Measurements from ENCODE around the gene TRIM14.
A peak's percentile ranks its signal among the peaks of the same experiment; 100 is the strongest.
"Not testable (repeated sequence)": the region's sequence is repeated elsewhere in the genome, so short reads cannot be mapped to it uniquely, and the experiment has no call there.

TRIM14 gene

GRCh38 chr9:98120476-98120875 lies 1.5 kb upstream of the TRIM14 start:
- no peak for DNase-seq
- Histone ChIP-seq H3K23ac (ENCODE audit: low read length in 2 of 2) (no peak overlapping the region), H3K4me3 (ENCODE audit: insufficient read depth in 1 of 2, low read depth in 1 of 2, low read length in 2 of 2) (no peak overlapping the region), H3K9me3 (ENCODE audit: control insufficient read depth, low read length) (no peaks in the 10 kb centered on the region), H3K36me3 (ENCODE audit: control insufficient read depth in 1 of 2, insufficient read depth in 2 of 2, low read depth in 1 of 2, low read length in 2 of 2) (no peaks in the 10 kb centered on the region), H2AFZ (ENCODE audit: low read depth, low read length) (no peak overlapping the region), H3K18ac (ENCODE audit: low read depth in 1 of 2, low read length in 2 of 2) (no peak overlapping the region), H3K9ac (ENCODE audit: low read length) (no peak overlapping the region), H2BK15ac (ENCODE audit: low read depth, poor library complexity, severe bottlenecking) (no peak overlapping the region), H2AK5ac (ENCODE audit: low read length, severe bottlenecking) (no peak overlapping the region), H3K4me2 (ENCODE audit: low read length, poor library complexity, severe bottlenecking) (no peak overlapping the region), H3K4ac (ENCODE audit: low read depth in 1 of 2, low read length in 2 of 2) (no peak overlapping the region), H2BK120ac (ENCODE audit: low read depth, low read length) (no peak overlapping the region), H3K14ac (ENCODE audit: low read length in 2 of 2) (no peak overlapping the region), H3K79me1 (replicated peaks; ENCODE audit: low read length, poor library complexity, severe bottlenecking) (no peaks in the 10 kb centered on the region), H3K4me1 (ENCODE audit: control insufficient read depth, insufficient read depth, low read depth, low read length) (peaks cover 7% of the 10 kb centered on the region), H3K27me3 (ENCODE audit: control insufficient read depth in 1 of 2, insufficient read depth in 1 of 2, low read length in 2 of 2) (peaks cover 0 to 29% of the 10 kb centered on the region in 2 experiments), H4K91ac (ENCODE audit: low read length) (no peak overlapping the region), H3K27ac (ENCODE audit: low read length, poor library complexity, severe bottlenecking) (no peak overlapping the region), H2BK5ac (ENCODE audit: low read depth, low read length, poor library complexity, severe bottlenecking) (no peak overlapping the region), H4K8ac (ENCODE audit: low read length) (no peak overlapping the region), H2BK12ac (ENCODE audit: low read length in 2 of 2) (no peak overlapping the region)
- 91% methylated on average over 3 of the region's 3 CpGs for WGBS

DNA sequence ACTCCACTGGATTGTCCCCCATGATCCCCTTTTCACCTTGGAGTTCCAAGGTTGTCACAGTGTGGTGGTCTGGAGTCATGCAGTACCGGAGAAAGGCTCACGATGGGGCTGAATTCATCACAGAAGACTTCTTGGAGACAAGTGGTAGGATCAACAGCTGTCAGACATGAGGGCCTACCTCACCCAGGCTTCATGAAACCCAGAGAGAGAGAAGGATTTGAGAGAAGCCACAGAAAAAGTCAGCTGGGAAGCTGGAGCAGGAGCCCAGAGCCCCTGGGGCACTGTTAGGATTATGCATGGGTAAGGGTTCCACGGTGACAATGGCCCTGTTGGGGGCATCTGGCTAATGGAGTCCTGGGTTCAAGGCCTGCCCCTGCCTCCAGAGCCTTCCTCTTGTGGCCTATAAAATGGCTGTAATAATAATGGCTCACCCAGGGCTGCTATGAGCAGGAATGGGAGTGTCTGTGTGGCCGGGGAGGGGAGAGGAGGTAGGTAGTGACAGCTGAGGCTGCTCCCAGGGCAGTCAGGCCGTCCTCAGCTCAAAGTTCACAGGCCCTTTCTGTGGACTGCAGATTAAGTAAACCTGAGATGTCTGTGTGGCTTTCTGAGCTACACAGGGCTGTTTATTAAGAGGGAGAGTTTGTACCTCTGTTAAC lies 910 bp downstream of the TRIM14 start:
- peak overlapping the region; percentile 88 for H4K8ac ChIP-seq (ENCODE audit: low read length)
- 62% methylated on average over 5 of the region's 5 CpGs for WGBS
- H3K27ac ChIP-seq (ENCODE audit: low read length, poor library complexity, severe bottlenecking), result no peak overlapping the region
- peak overlapping the region; percentile 96 for H3K4me2 ChIP-seq (ENCODE audit: low read length, poor library complexity, severe bottlenecking)
- H2AFZ ChIP-seq (ENCODE audit: low read depth, low read length), result peak overlapping the region; percentile 96
- H3K9me3 ChIP-seq (ENCODE audit: control insufficient read depth, low read length), result no peaks in the 10 kb centered on the region
- H3K36me3 ChIP-seq (ENCODE audit: control insufficient read depth in 1 of 2, insufficient read depth in 2 of 2, low read depth in 1 of 2, low read length in 2 of 2), result no peaks in the 10 kb centered on the region
- DNase-seq, result peak; percentile 40
- H2AK5ac ChIP-seq (ENCODE audit: low read length, severe bottlenecking), result no peak overlapping the region
- no peaks in the 10 kb centered on the region for H3K79me1 ChIP-seq (replicated peaks; ENCODE audit: low read length, poor library complexity, severe bottlenecking)
- no peak overlapping the region for H3K4ac ChIP-seq (ENCODE audit: low read depth in 1 of 2, low read length in 2 of 2)
- no peak overlapping the region for H2BK120ac ChIP-seq (ENCODE audit: low read depth, low read length)
- peaks cover 0 to 19% of the 10 kb centered on the region in 2 experiments for H3K27me3 ChIP-seq (ENCODE audit: control insufficient read depth in 1 of 2, insufficient read depth in 1 of 2, low read length in 2 of 2)
- H3K9ac ChIP-seq (ENCODE audit: low read length), result no peak overlapping the region
- H3K18ac ChIP-seq (ENCODE audit: low read depth in 1 of 2, low read length in 2 of 2), result no peak overlapping the region
- H3K14ac ChIP-seq (ENCODE audit: low read length in 2 of 2), result no peak overlapping the region
- H3K4me1 ChIP-seq (ENCODE audit: control insufficient read depth, insufficient read depth, low read depth, low read length), result peaks cover 7% of the 10 kb centered on the region
- H2BK5ac ChIP-seq (ENCODE audit: low read depth, low read length, poor library complexity, severe bottlenecking), result no peak overlapping the region
- H3K23ac ChIP-seq (ENCODE audit: low read length in 2 of 2), result no peak overlapping the region
- no peak overlapping the region for H2BK15ac ChIP-seq (ENCODE audit: low read depth, poor library complexity, severe bottlenecking)
- peak overlapping the region in 1 of 2 experiments; percentile 79 for H3K4me3 ChIP-seq (ENCODE audit: insufficient read depth in 1 of 2, low read depth in 1 of 2, low read length in 2 of 2)
- H4K91ac ChIP-seq (ENCODE audit: low read length), result no peak overlapping the region
- no peak overlapping the region for H2BK12ac ChIP-seq (ENCODE audit: low read length in 2 of 2)

- peaks cover 0 to 11% of the 10 kb centered on the region in 2 experiments for H3K27me3 ChIP-seq (ENCODE audit: control insufficient read depth in 1 of 2, insufficient read depth in 1 of 2, low read length in 2 of 2)
- WGBS, result 98% methylated on average over 6 of the region's 6 CpGs
- not testable (repeated sequence) for H2AFZ ChIP-seq (ENCODE audit: low read depth, low read length); H3K36me3 ChIP-seq (ENCODE audit: control insufficient read depth in 1 of 2, insufficient read depth in 2 of 2, low read depth in 1 of 2, low read length in 2 of 2); H2BK15ac ChIP-seq (ENCODE audit: low read depth, poor library complexity, severe bottlenecking); H3K4me1 ChIP-seq (ENCODE audit: control insufficient read depth, insufficient read depth, low read depth, low read length); H3K18ac ChIP-seq (ENCODE audit: low read depth in 1 of 2, low read length in 2 of 2); H3K4me2 ChIP-seq (ENCODE audit: low read length, poor library complexity, severe bottlenecking); H2BK5ac ChIP-seq (ENCODE audit: low read depth, low read length, poor library complexity, severe bottlenecking); H3K14ac ChIP-seq (ENCODE audit: low read length in 2 of 2); H3K27ac ChIP-seq (ENCODE audit: low read length, poor library complexity, severe bottlenecking); H3K9ac ChIP-seq (ENCODE audit: low read length); H4K91ac ChIP-seq (ENCODE audit: low read length); H2BK12ac ChIP-seq (ENCODE audit: low read length in 2 of 2); H2BK120ac ChIP-seq (ENCODE audit: low read depth, low read length); H4K8ac ChIP-seq (ENCODE audit: low read length); H2AK5ac ChIP-seq (ENCODE audit: low read length, severe bottlenecking); H3K4ac ChIP-seq (ENCODE audit: low read depth in 1 of 2, low read length in 2 of 2); DNase-seq; H3K23ac ChIP-seq (ENCODE audit: low read length in 2 of 2); H3K4me3 ChIP-seq (ENCODE audit: insufficient read depth in 1 of 2, low read depth in 1 of 2, low read length in 2 of 2); H3K79me1 ChIP-seq (replicated peaks; ENCODE audit: low read length, poor library complexity, severe bottlenecking); H3K9me3 ChIP-seq (ENCODE audit: control insufficient read depth, low read length)
Measured at GRCh38 chr9:98117097-98117496, 1.9 kb downstream of the TRIM14 start.

DNA sequence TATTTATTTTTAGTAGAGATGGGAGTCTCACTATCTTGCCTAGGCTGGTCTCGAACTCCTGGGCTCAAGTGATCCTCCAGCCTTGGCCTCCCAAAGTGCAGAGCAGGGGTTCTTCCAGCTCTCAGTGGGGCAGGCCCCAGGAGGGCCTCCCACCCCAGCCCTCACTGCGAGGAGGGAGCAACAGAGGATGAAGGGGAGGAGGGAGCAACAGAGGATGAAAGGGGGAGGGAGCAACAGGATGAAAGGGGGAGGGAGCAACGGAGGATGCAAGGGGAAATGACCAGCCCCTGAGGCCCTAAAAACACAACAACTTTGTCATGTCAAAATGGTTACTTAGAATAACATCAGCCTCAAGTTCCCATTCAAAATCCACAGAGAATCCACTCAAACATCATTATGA lies 10.0 kb downstream of the TRIM14 start:
- no peak overlapping the region for H3K23ac ChIP-seq (ENCODE audit: low read length in 2 of 2)
- H3K79me1 ChIP-seq (replicated peaks; ENCODE audit: low read length, poor library complexity, severe bottlenecking), result no peaks in the 10 kb centered on the region
- H3K4me2 ChIP-seq (ENCODE audit: low read length, poor library complexity, severe bottlenecking), result no peak overlapping the region
- H2BK12ac ChIP-seq (ENCODE audit: low read length in 2 of 2), result no peak overlapping the region
- no peaks in the 10 kb centered on the region for H3K27me3 ChIP-seq (ENCODE audit: control insufficient read depth in 1 of 2, insufficient read depth in 1 of 2, low read length in 2 of 2)
- H2BK120ac ChIP-seq (ENCODE audit: low read depth, low read length), result no peak overlapping the region
- H2AK5ac ChIP-seq (ENCODE audit: low read length, severe bottlenecking), result no peak overlapping the region
- no peak overlapping the region for H2BK15ac ChIP-seq (ENCODE audit: low read depth, poor library complexity, severe bottlenecking)
- 97% methylated on average over 2 of the region's 3 CpGs for WGBS
- H4K91ac ChIP-seq (ENCODE audit: low read length), result no peak overlapping the region
- no peak for DNase-seq
- no peak overlapping the region for H4K8ac ChIP-seq (ENCODE audit: low read length)
- no peaks in the 10 kb centered on the region for H3K9me3 ChIP-seq (ENCODE audit: control insufficient read depth, low read length)
- no peak overlapping the region for H3K18ac ChIP-seq (ENCODE audit: low read depth in 1 of 2, low read length in 2 of 2)
- H2AFZ ChIP-seq (ENCODE audit: low read depth, low read length), result no peak overlapping the region
- no peak overlapping the region for H3K4me3 ChIP-seq (ENCODE audit: insufficient read depth in 1 of 2, low read depth in 1 of 2, low read length in 2 of 2)
- no peak overlapping the region for H3K27ac ChIP-seq (ENCODE audit: low read length, poor library complexity, severe bottlenecking)
- H3K4me1 ChIP-seq (ENCODE audit: control insufficient read depth, insufficient read depth, low read depth, low read length), result no peaks in the 10 kb centered on the region
- H3K4ac ChIP-seq (ENCODE audit: low read depth in 1 of 2, low read length in 2 of 2), result no peak overlapping the region
- no peak overlapping the region for H3K14ac ChIP-seq (ENCODE audit: low read length in 2 of 2)
- H3K36me3 ChIP-seq (ENCODE audit: control insufficient read depth in 1 of 2, insufficient read depth in 2 of 2, low read depth in 1 of 2, low read length in 2 of 2), result no peaks in the 10 kb centered on the region
- no peak overlapping the region for H2BK5ac ChIP-seq (ENCODE audit: low read depth, low read length, poor library complexity, severe bottlenecking)
- no peak overlapping the region for H3K9ac ChIP-seq (ENCODE audit: low read length)
